SKM-1 (cell line): Measurements from ENCODE around the gene FARP1.

Experiments used
- DNase-seq: peaks from one replicate; lab custom pipeline; 2025; ENCODE audit not compliant: unreplicated experiment; lab: John Stamatoyannopoulos, UW

The FARP1 gene

GRCh38 chr13:98474292-98474691 lies 331.4 kb downstream of the FARP1 start:
- DNase-seq: no peak

GRCh38 chr13:98474761-98475160 lies 331.9 kb downstream of the FARP1 start:
- DNase-seq: no peak

- no peak for DNase-seq
Measured at GRCh38 chr13:98475522-98475921, 332.6 kb downstream of the FARP1 start.

GRCh38 chr13:98476106-98476505 lies 333.2 kb downstream of the FARP1 start:
- DNase-seq: no peak

- DNase-seq: peak; percentile 71
Measured at GRCh38 chr13:98476538-98476966, 333.7 kb downstream of the FARP1 start.

- DNase-seq: no peak
Measured at GRCh38 chr13:98478189-98479129, 335.6 kb downstream of the FARP1 start.

GRCh38 chr13:98479496-98480003 lies 336.7 kb downstream of the FARP1 start:
- DNase-seq: no peak

GRCh38 chr13:98480915-98481877 lies 338.3 kb downstream of the FARP1 start:
- no peak for DNase-seq

- no peak for DNase-seq
Measured at GRCh38 chr13:98482476-98483444, 339.9 kb downstream of the FARP1 start.

GRCh38 chr13:98483601-98484288 lies 340.9 kb downstream of the FARP1 start:
- DNase-seq: no peak

- peak; percentile 35 for DNase-seq
Measured at GRCh38 chr13:98484289-98485219, 341.7 kb downstream of the FARP1 start.

- DNase-seq: no peak
Measured at GRCh38 chr13:98485561-98485960, 342.7 kb downstream of the FARP1 start.

GRCh38 chr13:98486412-98486811 lies 343.5 kb downstream of the FARP1 start:
- no peak for DNase-seq

GRCh38 chr13:98487016-98487415 lies 344.1 kb downstream of the FARP1 start:
- no peak for DNase-seq

- DNase-seq: no peak
Measured at GRCh38 chr13:98487522-98487921, 344.6 kb downstream of the FARP1 start.

- DNase-seq: no peak
Measured at GRCh38 chr13:98488736-98489135, 345.8 kb downstream of the FARP1 start.

GRCh38 chr13:98489446-98490194 lies 346.7 kb downstream of the FARP1 start:
- no peak for DNase-seq
